Erythroblast (primary cell): ENCODE results near the gene DNAH17.

ENCODE experiments used
- GATA1 ChIP-seq: IDR thresholded peaks from 2 replicates; pipeline ENCODE4 v1.6.1; 2011; ENCODE audit warnings: low read depth, mild to moderate bottlenecking, control low read depth, low read length, moderate library complexity
- POLR2A ChIP-seq: IDR thresholded peaks from 2 replicates; pipeline ENCODE4 v1.6.1; 2011; ENCODE audit warnings: mild to moderate bottlenecking, low read length

DNA sequence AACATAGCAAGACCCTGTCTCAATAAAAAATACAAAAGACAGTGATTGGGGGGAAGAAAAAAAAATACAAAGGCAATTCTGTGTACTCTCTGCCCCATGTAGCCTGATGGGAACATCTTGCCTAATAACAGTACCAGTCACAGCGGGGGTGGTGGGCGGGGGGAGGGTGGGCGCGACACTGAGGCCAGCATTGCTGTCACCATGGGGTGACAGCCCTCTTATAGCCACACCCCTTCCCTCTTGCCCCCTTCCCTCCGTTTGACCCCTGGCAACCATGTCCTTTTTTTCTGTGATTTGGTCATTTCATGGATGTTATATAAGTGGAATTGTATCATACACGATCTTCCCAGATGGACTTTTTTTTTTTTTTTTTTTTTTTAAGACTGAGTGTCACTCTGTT is 80.9 kb downstream of the DNAH17 start:
- no peak for TF ChIP-seq POLR2A
- TF ChIP-seq GATA1: no peak
